ENCODE data around the gene ST6GALNAC6. TPM values are rescaled to one million over a fixed set of nuclear protein-coding genes. Genes with fewer than 3 reads are reported as not detected.

ST6GALNAC6 gene
- total RNA-seq (2014; rRNA removed; shearing (Covaris generic); ENCODE audit: low replicate concordance) = 40.5 and 47.3 TPM in 2 replicates

- Histone ChIP-seq H3K4me3 (peak within 1 kb of the TSS; percentile 91), H3K27me3 (no peaks in the 10 kb centered on the region), H3K36me3 (peaks cover 36% of the 10 kb centered on the region), H3K9me3 (peaks cover 17% of the 10 kb centered on the region)
- peak; percentile 77 for DNase-seq
These were observed at the start of gene ST6GALNAC6 for GRCh38 chr9:127899128-127899943. Gene ST6GALNAC6, minus strand, starts transcription at chr9:127899603. Its CDS starts 1,622 bp downstream, at chr9:127897981.

- Histone ChIP-seq H3K27me3 (no peaks in the 10 kb centered on the region), H3K9me3 (no peaks in the 10 kb centered on the region), H3K36me3 (peaks cover 16% of the 10 kb centered on the region), H3K4me3 (no peak overlapping the region)
- DNase-seq = no peak
These were observed 48.7 kb upstream of the ST6GALNAC6 start for GRCh38 chr9:127947841-127948710.

GRCh38 chr9:127946728-127947127 is 47.3 kb upstream of the ST6GALNAC6 start:
- Histone ChIP-seq H3K27me3 (no peaks in the 10 kb centered on the region), H3K4me3 (no peak overlapping the region), H3K9me3 (no peaks in the 10 kb centered on the region), H3K36me3 (peaks cover 30% of the 10 kb centered on the region)
- no peak for DNase-seq

GRCh38 chr9:127945942-127946341 is 46.5 kb upstream of the ST6GALNAC6 start:
- no peak for DNase-seq
- Histone ChIP-seq H3K36me3 (peaks cover 37% of the 10 kb centered on the region), H3K9me3 (no peaks in the 10 kb centered on the region), H3K27me3 (no peaks in the 10 kb centered on the region), H3K4me3 (no peak overlapping the region)

GRCh38 chr9:127945338-127945737 is 45.9 kb upstream of the ST6GALNAC6 start:
- no peak for DNase-seq
- Histone ChIP-seq H3K4me3 (no peak overlapping the region), H3K36me3 (peaks cover 38% of the 10 kb centered on the region), H3K27me3 (no peaks in the 10 kb centered on the region), H3K9me3 (no peaks in the 10 kb centered on the region)

GRCh38 chr9:127944586-127945218 is 45.3 kb upstream of the ST6GALNAC6 start:
- Histone ChIP-seq H3K4me3 (no peak overlapping the region), H3K9me3 (no peaks in the 10 kb centered on the region), H3K36me3 (peaks cover 41% of the 10 kb centered on the region), H3K27me3 (no peaks in the 10 kb centered on the region)
- no peak for DNase-seq

- DNase-seq = peak; percentile 66
- no peak overlapping the region for H3K4me3 ChIP-seq
- no peaks in the 10 kb centered on the region for H3K9me3 ChIP-seq
- no peaks in the 10 kb centered on the region for H3K27me3 ChIP-seq
- peaks cover 41% of the 10 kb centered on the region for H3K36me3 ChIP-seq
These were observed 44.3 kb upstream of the ST6GALNAC6 start for GRCh38 chr9:127943731-127944144.

GRCh38 chr9:127943011-127943662 is 43.7 kb upstream of the ST6GALNAC6 start:
- DNase-seq = no peak

GRCh38 chr9:127942216-127943010 is 43.0 kb upstream of the ST6GALNAC6 start:
- H3K27me3 ChIP-seq = no peaks in the 10 kb centered on the region
- H3K4me3 ChIP-seq = no peak overlapping the region
- peaks cover 40% of the 10 kb centered on the region for H3K36me3 ChIP-seq
- peak; percentile 66 for DNase-seq
- no peaks in the 10 kb centered on the region for H3K9me3 ChIP-seq

More at GRCh38 chr9:127943011-127943662, 43.7 kb upstream of the ST6GALNAC6 start:
- H3K27me3 ChIP-seq = no peaks in the 10 kb centered on the region
- peaks cover 41% of the 10 kb centered on the region for H3K36me3 ChIP-seq
- no peaks in the 10 kb centered on the region for H3K9me3 ChIP-seq
- no peak overlapping the region for H3K4me3 ChIP-seq

- peaks cover 39% of the 10 kb centered on the region for H3K36me3 ChIP-seq
- no peaks in the 10 kb centered on the region for H3K27me3 ChIP-seq
- no peaks in the 10 kb centered on the region for H3K9me3 ChIP-seq
- DNase-seq = no peak
- no peak overlapping the region for H3K4me3 ChIP-seq
These were observed 42.5 kb upstream of the ST6GALNAC6 start for GRCh38 chr9:127941961-127942215.

GRCh38 chr9:127941062-127941960 is 41.9 kb upstream of the ST6GALNAC6 start:
- Histone ChIP-seq H3K4me3 (no peak overlapping the region), H3K36me3 (peaks cover 43% of the 10 kb centered on the region), H3K9me3 (no peaks in the 10 kb centered on the region), H3K27me3 (no peaks in the 10 kb centered on the region)
- no peak for DNase-seq

GRCh38 chr9:127940593-127940992 is 41.2 kb upstream of the ST6GALNAC6 start:
- H3K4me3 ChIP-seq = no peak overlapping the region
- H3K36me3 ChIP-seq = peaks cover 48% of the 10 kb centered on the region
- H3K9me3 ChIP-seq = no peaks in the 10 kb centered on the region
- H3K27me3 ChIP-seq = no peaks in the 10 kb centered on the region
- no peak for DNase-seq

- Histone ChIP-seq H3K9me3 (no peaks in the 10 kb centered on the region), H3K4me3 (no peak overlapping the region), H3K27me3 (no peaks in the 10 kb centered on the region), H3K36me3 (peaks cover 51% of the 10 kb centered on the region)
- DNase-seq = no peak
These were observed 38.9 kb upstream of the ST6GALNAC6 start for GRCh38 chr9:127938298-127938690.

- Histone ChIP-seq H3K9me3 (no peaks in the 10 kb centered on the region), H3K27me3 (no peaks in the 10 kb centered on the region), H3K4me3 (peak within 1 kb of the TSS; percentile 70), H3K36me3 (peaks cover 49% of the 10 kb centered on the region)
- DNase-seq = peak; percentile 87
These were observed 38.2 kb upstream of the ST6GALNAC6 start, which contains the start of gene DPM2 for GRCh38 chr9:127937388-127938297. Gene DPM2, minus strand, starts transcription at chr9:127937854. Its CDS starts 34 bp downstream, at chr9:127937820.
